NCI-H128 (cell line): ENCODE measurements around the gene NDUFA11.
"Not testable (repeated sequence)": the region's sequence is repeated elsewhere in the genome, so short reads cannot be mapped to it uniquely, and the experiment has no call there.

ENCODE experiments used
- DNase-seq: peaks from one replicate; lab custom pipeline; 2025; ENCODE audit not compliant: unreplicated experiment; lab: John Stamatoyannopoulos, UW

NDUFA11 gene

DNA sequence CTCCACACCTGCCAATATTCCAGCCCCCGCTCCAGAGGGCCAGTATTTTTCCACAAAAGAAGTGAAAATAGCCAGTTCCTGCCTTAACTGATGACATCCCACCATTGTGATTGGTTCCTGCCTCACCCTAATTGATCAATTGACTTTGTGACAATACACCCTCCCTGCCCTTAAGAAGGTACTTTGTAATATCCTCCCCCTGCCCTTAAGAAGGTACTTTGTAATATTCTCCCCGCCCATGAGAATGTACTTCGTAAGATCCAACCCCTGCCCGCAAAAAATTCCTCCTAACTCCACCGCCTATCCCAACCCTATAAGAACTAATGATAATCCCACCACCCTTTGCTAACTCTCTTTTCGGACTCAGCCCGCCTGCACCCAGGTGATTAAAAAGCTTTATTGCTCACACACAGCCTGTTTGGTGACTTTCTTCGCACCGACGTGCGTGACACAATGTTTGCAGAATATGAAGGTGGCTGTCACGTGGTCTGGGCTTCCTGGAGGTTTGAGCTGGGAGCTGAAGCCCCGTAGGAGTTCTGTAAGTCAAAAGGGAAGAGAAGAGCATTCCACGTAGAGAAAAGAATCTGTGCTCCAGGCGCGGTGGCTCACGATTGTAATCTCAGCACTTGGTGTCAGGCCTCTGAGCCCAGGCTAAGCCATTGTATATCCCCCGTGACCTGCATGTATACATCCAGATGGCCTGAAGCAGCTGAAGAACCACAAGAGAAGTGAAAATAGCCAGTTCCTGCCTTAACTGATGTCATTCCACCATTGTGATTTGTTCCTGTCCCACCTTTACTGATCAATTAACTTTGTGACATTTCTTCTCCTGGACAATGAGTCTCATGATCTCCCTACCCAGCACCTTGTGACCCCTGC is 46.1 kb downstream of the NDUFA11 start:
- no peak for DNase-seq

DNA sequence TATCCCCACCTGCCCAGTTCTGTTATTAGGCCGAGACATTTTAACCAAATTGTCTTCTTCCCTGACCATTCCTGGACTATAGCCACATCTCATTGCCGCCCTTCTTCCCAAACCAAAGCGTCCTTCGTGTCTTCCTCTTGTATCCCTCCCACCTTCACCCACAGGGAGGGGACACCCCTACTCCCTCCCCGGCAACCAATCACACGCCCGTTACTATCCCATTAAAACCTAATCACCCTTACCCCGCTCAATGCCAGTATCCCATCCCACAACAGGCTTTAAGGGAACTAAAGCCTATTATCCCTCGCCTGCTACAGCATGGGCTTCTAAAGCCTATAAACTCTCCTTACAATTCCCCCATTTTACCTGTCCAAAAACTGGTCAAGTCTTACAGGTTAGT is 48.4 kb downstream of the NDUFA11 start:
- not testable (repeated sequence) for DNase-seq

DNA sequence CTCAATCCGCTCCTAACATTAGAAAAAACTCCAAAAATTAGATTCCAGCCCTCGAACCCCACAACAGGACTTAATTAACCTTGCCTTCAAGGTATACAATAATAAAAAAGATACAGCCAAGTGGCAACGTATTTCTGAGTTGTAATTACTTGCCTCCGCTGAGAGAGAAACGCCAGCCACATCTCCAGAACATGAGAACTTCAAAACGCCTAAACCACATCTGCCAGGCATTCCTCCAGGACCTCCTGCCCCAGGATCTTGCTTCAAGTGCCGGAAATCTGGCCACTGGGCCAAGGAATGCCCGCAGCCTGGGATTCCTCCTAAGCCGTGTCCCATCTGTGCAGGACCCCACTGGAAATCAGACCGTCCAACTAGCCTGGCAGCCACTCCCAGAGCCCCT is 49.5 kb downstream of the NDUFA11 start:
- not testable (repeated sequence) for DNase-seq

DNA sequence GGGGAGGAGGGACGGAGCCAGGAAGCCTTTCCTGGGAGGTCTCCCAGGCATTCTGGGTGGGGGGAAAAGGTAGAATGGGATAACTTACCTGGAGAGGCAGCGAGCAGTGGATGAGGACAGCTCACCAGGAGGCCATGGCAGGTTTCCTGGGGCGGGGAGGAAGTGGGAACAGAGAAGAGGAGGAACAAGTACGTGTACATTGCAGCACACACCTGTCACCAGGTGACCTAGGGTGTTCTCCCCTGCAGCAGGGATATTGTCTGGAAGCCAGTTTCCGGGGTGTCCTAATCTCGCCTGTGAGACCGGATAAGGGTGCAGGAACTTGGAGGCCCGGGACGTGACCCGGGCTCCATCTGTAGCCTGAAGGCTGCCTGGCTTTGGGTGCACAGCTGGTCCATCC is 52.3 kb downstream of the NDUFA11 start, which contains the start of gene FUT3:
TSS of gene FUT3 (minus strand) at position 148 of the 400 bp plus-strand sequence.
- DNase-seq = no peak

DNA sequence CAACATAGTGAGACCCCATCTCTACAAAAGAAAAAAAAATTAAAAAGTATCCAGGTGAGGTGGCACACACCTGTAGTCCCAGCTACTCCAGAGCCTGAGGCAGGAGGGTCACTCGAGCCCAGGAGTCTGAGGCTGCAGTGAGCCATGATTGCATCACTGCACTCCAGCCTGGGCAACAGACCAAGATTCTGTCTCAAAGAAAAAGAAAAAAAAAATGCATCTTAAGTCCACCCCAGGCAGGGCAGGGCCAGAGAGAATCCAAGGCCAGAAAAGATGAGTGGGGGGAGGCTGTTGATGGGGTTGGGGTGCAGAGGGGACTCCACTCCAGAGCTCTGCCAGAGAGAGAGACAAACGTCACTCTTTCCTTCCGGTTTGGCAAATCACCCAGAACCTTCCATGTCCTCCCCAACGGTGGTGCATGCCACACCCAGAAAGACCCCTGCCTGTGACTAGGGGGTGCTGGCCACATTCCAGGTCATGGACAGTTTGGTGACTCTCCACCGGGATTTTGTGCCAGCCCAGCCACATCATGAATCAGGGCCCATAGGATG is 52.8 kb downstream of the NDUFA11 start:
- no peak for DNase-seq

DNA sequence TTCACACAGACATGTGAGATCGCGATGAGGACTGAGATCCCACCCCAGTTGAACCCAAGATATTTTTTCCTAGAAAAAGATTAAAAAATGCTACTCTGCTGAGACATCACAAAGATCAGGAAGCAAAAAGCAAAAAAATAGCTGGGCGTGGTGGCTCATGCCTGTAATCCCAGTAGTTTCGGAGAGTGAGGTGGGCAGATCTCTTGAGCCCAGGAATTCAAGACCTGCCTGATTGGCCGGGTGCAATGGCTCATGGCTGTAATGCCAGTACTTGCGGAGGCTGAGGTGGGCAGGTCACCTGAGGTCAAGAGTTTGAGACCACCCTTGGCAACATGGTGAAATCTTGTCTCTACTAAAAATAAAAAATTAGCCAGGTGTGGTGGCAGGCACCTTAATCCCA is 53.4 kb downstream of the NDUFA11 start:
- DNase-seq = no peak

DNA sequence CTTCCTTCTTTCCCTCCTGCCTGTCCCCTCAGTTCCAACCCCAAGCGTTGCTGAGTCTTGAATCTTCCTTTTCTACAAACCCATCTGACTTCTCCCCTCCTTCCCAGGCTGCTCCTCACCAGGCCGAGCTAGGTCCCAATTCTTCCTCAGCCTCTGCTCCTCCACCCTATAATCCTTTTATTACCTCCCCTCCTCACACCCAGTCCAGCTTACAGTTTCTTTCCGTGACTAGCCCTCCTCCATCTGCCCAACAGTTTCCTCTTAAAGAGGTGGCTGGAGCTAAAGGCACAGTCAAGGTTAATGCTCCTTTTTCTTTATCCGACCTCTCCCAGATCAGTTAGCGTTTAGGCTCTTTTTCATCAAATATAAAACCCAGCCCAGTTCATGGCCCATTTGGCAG is 55.0 kb downstream of the NDUFA11 start:
- DNase-seq = not testable (repeated sequence)

DNA sequence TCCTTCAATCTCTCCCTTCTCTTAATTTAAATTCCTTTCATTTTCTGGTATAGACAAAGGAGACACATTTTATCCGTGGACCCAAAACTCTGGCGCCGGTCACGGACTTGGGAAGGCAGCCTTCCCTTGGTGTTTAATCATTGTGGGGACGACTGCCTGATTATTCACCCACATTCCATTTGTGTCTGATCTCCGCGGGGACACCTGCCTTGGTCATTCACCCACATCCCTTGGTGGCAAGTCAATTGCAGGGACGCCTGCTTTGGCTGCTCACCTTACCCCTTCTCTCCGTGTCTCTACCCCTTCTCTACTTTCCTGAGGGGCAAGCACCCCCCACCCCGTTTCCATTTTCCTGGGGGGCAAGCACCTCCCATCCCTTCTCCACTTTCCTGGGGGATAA is 55.7 kb downstream of the NDUFA11 start:
- DNase-seq = not testable (repeated sequence)
